ENCODE measurements around the gene ARL4C.
A peak's percentile ranks its signal among the peaks of the same experiment; 100 is the strongest.

ARL4C gene

GRCh38 chr2:234448506-234449184 is 48.2 kb downstream of the ARL4C start:
- DNase-seq (ENCODE audit: low read depth in 3 of 3, low spot score in 1 of 3): no peak

- no peak for DNase-seq (ENCODE audit: low read depth in 3 of 3, low spot score in 1 of 3)
Observed at GRCh38 chr2:234447963-234448362, 48.9 kb downstream of the ARL4C start.

GRCh38 chr2:234447189-234447588 is 49.7 kb downstream of the ARL4C start:
- DNase-seq (ENCODE audit: low read depth in 3 of 3, low spot score in 1 of 3): no peak

- DNase-seq (ENCODE audit: low read depth in 3 of 3, low spot score in 1 of 3): peak; percentile 42 to 65 (median 63)
Observed at GRCh38 chr2:234446404-234447076, 50.3 kb downstream of the ARL4C start.

GRCh38 chr2:234444893-234445292 is 52.0 kb downstream of the ARL4C start:
- peak in 1 of 3 donors; percentile 44 for DNase-seq (ENCODE audit: low read depth in 3 of 3, low spot score in 1 of 3)

GRCh38 chr2:234444242-234444730 is 52.6 kb downstream of the ARL4C start:
- DNase-seq (ENCODE audit: low read depth in 3 of 3, low spot score in 1 of 3): no peak

Measured in stimulated activated CD4-positive, alpha-beta T cell treated with anti-CD3 and anti-CD28 coated beads, TNF-alpha, amount 100 ng/mL, for 1 hour (primary cell).